ENCODE data around the gene NTM. TPM values are rescaled to one million over a fixed set of nuclear protein-coding genes. Genes with fewer than 3 reads are reported as not detected.
A peak's percentile ranks its signal among the peaks of the same experiment; 100 is the strongest.

NTM gene
- polyA plus RNA-seq, 1 donor from 2014 or later: 39.4 TPM

DNA sequence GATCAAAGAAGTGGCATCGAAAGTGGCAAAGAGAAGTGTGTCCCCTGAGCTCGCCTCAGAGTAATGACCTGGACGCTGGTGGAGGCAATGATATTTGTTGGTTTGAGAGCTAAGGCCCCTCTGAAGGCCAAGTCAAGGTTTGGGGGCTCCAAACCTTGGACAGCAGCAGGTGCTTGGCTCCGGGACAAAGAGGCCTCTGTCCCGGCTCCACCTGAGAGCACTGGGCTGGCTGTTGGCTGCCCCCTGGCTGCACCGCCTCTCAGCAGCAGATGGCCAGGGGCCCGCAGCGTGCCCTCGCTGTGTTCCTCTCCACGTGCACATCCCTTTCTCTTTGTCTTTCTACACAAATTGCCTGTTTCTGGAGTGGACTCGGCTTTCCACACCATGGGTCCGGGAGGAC is 301.3 kb downstream of the NTM start:
- no peaks in the 10 kb centered on the region for H3K9me2 ChIP-seq (ENCODE audit: insufficient read depth, low read length)
- H2AFZ ChIP-seq (ENCODE audit: low read depth, low read length): no peak overlapping the region
- no peaks in the 10 kb centered on the region for H3K79me2 ChIP-seq (replicated peaks; ENCODE audit: insufficient read depth, low read length)
- no peaks in the 10 kb centered on the region for H3K9me3 ChIP-seq (ENCODE audit: low read length)
- no peak overlapping the region for H3K27ac ChIP-seq (ENCODE audit: low read length)
- H3K9ac ChIP-seq (ENCODE audit: low read length): no peak overlapping the region
- H4K20me1 ChIP-seq (ENCODE audit: insufficient read depth): no peaks in the 10 kb centered on the region
- no peaks in the 10 kb centered on the region for H3K27me3 ChIP-seq (ENCODE audit: insufficient read depth, low read depth, low read length)
- no peak overlapping the region for H3K4me2 ChIP-seq (ENCODE audit: low read length)
- no peak overlapping the region for H3K4me3 ChIP-seq (ENCODE audit: low read length)
- no peaks in the 10 kb centered on the region for H3K36me3 ChIP-seq (ENCODE audit: insufficient read depth, low read length)
- H3F3A ChIP-seq (ENCODE audit: insufficient read depth, low read length, poor library complexity, severe bottlenecking): no peaks in the 10 kb centered on the region
- TF ChIP-seq TAF1 (IDR thresholded peaks at IDR 0.05; ENCODE audit: low read depth) (no peak), SMC3 (conservative IDR thresholded peaks at IDR 0.05; ENCODE audit: poor library complexity) (no peak), EP300 (conservative IDR thresholded peaks at IDR 0.05; ENCODE audit: poor library complexity, severe bottlenecking) (no peak), MXI1 (conservative IDR thresholded peaks at IDR 0.05; ENCODE audit: poor library complexity, severe bottlenecking) (no peak), POLR2AphosphoS5 (IDR thresholded peaks at IDR 0.05) (no peak)
- TF ChIP-seq, protein P1, sequence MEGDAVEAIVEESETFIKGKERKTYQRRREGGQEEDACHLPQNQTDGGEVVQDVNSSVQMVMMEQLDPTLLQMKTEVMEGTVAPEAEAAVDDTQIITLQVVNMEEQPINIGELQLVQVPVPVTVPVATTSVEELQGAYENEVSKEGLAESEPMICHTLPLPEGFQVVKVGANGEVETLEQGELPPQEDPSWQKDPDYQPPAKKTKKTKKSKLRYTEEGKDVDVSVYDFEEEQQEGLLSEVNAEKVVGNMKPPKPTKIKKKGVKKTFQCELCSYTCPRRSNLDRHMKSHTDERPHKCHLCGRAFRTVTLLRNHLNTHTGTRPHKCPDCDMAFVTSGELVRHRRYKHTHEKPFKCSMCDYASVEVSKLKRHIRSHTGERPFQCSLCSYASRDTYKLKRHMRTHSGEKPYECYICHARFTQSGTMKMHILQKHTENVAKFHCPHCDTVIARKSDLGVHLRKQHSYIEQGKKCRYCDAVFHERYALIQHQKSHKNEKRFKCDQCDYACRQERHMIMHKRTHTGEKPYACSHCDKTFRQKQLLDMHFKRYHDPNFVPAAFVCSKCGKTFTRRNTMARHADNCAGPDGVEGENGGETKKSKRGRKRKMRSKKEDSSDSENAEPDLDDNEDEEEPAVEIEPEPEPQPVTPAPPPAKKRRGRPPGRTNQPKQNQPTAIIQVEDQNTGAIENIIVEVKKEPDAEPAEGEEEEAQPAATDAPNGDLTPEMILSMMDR (IDR thresholded peaks at IDR 0.05; ENCODE audit: poor library complexity, severe bottlenecking): no peak

DNA sequence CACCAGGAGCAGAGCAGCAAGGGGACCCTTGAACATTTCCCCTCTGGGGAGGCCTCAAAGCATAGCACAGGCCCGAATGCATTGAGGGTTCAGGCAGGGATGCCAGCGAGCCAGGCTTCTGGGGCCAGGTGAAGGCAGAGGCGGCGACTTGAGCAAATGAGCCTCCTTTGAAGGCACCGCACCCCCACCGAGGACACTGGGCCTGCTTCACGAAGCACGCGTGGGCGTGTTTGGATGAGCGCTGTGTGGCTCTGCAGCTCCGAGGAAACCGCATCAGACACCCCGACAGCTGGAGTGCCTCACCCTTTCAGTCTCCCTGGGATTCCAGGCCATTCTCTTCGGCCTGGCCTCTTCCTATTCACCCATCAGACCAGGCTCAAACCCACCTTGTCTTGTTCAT is 301.8 kb downstream of the NTM start:
- H4K20me1 ChIP-seq (ENCODE audit: insufficient read depth): no peaks in the 10 kb centered on the region
- no peak for TF ChIP-seq EP300 (conservative IDR thresholded peaks at IDR 0.05; ENCODE audit: poor library complexity, severe bottlenecking)
- no peak for TF ChIP-seq EZH2 (IDR thresholded peaks at IDR 0.05; ENCODE audit: borderline replicate concordance, insufficient read depth, low read length, poor library complexity, severe bottlenecking)
- no peak overlapping the region for H3K4me2 ChIP-seq (ENCODE audit: low read length)
- no peak overlapping the region for H2AFZ ChIP-seq (ENCODE audit: low read depth, low read length)
- no peaks in the 10 kb centered on the region for H3K9me2 ChIP-seq (ENCODE audit: insufficient read depth, low read length)
- H3K9ac ChIP-seq (ENCODE audit: low read length): no peak overlapping the region
- H3K27ac ChIP-seq (ENCODE audit: low read length): no peak overlapping the region
- no peak overlapping the region for H3K4me3 ChIP-seq (ENCODE audit: low read length)
- no peaks in the 10 kb centered on the region for H3K9me3 ChIP-seq (ENCODE audit: low read length)
- no peaks in the 10 kb centered on the region for H3K36me3 ChIP-seq (ENCODE audit: insufficient read depth, low read length)
- no peaks in the 10 kb centered on the region for H3K79me2 ChIP-seq (replicated peaks; ENCODE audit: insufficient read depth, low read length)
- H3K27me3 ChIP-seq (ENCODE audit: insufficient read depth, low read depth, low read length): no peaks in the 10 kb centered on the region
- H3F3A ChIP-seq (ENCODE audit: insufficient read depth, low read length, poor library complexity, severe bottlenecking): no peaks in the 10 kb centered on the region

DNA sequence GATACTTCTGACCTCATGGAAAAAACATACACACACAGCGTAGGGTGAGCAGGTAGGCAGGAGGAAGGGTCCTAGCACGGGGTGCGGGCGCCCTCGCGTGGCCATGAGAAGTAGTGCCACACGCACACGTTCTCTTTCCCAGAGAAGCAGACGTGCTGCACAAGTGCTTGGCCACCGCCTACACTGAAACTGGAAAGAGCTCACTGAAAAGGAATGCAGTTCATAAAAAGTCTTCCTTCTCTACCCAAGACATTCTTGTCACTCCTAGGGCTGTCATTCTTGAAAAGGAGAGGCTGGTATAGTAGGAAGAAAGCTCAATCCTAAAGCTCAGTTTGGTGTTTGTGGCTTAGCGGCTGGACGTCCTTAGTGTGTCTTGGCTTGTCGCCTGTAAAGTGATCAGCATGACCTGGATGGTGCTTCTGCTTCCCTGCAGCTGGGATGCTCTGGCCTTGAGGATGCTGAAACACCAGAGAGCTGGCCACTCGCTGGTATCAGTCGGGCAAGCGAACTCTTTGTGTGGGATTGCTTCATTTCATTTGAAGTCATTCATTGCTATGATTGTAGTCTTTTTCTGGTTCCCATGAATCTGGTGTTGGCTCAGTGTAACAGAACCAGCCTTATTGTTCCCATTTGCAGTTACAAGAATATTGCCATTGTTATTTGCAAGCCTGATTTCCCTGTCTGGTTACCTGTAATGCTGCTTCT is 303.8 kb downstream of the NTM start:
- H3K4me3 ChIP-seq (ENCODE audit: low read length): no peak overlapping the region
- H4K20me1 ChIP-seq (ENCODE audit: insufficient read depth): no peaks in the 10 kb centered on the region
- no peak overlapping the region for H3K4me2 ChIP-seq (ENCODE audit: low read length)
- TF ChIP-seq EZH2 (IDR thresholded peaks at IDR 0.05; ENCODE audit: borderline replicate concordance, insufficient read depth, low read length, poor library complexity, severe bottlenecking) (no peak), SMC3 (conservative IDR thresholded peaks at IDR 0.05; ENCODE audit: poor library complexity) (peak; percentile 100), TAF1 (IDR thresholded peaks at IDR 0.05; ENCODE audit: low read depth) (no peak), RAD21 (conservative IDR thresholded peaks at IDR 0.05) (peak; percentile 100), MXI1 (conservative IDR thresholded peaks at IDR 0.05; ENCODE audit: poor library complexity, severe bottlenecking) (no peak)
- TF ChIP-seq, protein P1 (IDR thresholded peaks at IDR 0.05; ENCODE audit: poor library complexity, severe bottlenecking): peak; percentile 99
- no peak overlapping the region for H3K9ac ChIP-seq (ENCODE audit: low read length)
- H3K36me3 ChIP-seq (ENCODE audit: insufficient read depth, low read length): no peaks in the 10 kb centered on the region
- H3K79me2 ChIP-seq (replicated peaks; ENCODE audit: insufficient read depth, low read length): no peaks in the 10 kb centered on the region
- H3F3A ChIP-seq (ENCODE audit: insufficient read depth, low read length, poor library complexity, severe bottlenecking): no peaks in the 10 kb centered on the region
- H3K27me3 ChIP-seq (ENCODE audit: insufficient read depth, low read depth, low read length): no peaks in the 10 kb centered on the region
- no peak overlapping the region for H3K27ac ChIP-seq (ENCODE audit: low read length)
- H3K9me2 ChIP-seq (ENCODE audit: insufficient read depth, low read length): no peaks in the 10 kb centered on the region
- H3K9me3 ChIP-seq (ENCODE audit: low read length): no peaks in the 10 kb centered on the region
- no peak overlapping the region for H2AFZ ChIP-seq (ENCODE audit: low read depth, low read length)

All from neural cell (in vitro differentiated cells).